ENCODE data around the gene ACHE.

DNA sequence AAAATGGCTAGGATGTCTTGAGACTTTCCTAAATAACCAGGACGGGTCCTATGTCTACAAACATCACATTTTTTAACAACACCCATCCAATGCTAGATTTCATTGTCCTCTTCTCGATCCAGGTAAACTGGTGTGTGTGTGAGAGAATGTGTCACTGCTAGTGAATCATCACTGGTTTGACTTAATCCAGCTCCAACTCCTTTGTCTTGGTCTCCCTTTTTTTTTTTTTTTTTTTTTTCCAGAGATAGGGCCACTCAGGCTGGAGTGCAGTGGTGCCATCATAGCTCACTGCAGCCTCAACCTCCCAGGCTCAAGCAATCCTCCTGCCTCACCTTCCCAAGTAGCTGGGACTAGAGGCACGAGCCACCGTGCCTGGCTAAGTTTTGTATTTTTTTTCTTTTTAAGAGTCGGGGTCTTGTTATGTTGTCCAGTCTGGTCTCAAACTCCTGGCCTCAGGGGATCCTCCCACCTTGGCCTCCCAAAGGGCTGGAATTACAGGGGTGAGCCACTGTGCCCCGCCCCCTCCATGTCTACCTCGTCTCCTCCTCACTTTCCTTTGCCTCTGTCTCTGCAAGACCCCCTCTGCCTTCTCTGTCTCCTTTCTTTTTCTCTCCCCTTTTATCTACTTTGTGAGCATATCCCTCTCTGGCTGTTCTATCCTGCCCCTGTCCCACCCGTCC lies 4.0 kb downstream of the ACHE start:
- TF ChIP-seq, protein P1, sequence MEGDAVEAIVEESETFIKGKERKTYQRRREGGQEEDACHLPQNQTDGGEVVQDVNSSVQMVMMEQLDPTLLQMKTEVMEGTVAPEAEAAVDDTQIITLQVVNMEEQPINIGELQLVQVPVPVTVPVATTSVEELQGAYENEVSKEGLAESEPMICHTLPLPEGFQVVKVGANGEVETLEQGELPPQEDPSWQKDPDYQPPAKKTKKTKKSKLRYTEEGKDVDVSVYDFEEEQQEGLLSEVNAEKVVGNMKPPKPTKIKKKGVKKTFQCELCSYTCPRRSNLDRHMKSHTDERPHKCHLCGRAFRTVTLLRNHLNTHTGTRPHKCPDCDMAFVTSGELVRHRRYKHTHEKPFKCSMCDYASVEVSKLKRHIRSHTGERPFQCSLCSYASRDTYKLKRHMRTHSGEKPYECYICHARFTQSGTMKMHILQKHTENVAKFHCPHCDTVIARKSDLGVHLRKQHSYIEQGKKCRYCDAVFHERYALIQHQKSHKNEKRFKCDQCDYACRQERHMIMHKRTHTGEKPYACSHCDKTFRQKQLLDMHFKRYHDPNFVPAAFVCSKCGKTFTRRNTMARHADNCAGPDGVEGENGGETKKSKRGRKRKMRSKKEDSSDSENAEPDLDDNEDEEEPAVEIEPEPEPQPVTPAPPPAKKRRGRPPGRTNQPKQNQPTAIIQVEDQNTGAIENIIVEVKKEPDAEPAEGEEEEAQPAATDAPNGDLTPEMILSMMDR (IDR thresholded peaks at IDR 0.05), result no peak
- TF ChIP-seq POLR2AphosphoS5 (IDR thresholded peaks at IDR 0.05; ENCODE audit: low read depth, low read length), result no peak
